GM12872 (cell line): ENCODE results near the gene ARHGEF38.

Experiments
- TF ChIP-seq, protein P1 (sequence below): IDR thresholded peaks from 3 replicates; pipeline ENCODE4 v1.5.1; 2011; ENCODE audit warnings: low read depth, mild to moderate bottlenecking, low read length, moderate library complexity; ENCODE audit not compliant: insufficient read depth

Gene ARHGEF38

DNA sequence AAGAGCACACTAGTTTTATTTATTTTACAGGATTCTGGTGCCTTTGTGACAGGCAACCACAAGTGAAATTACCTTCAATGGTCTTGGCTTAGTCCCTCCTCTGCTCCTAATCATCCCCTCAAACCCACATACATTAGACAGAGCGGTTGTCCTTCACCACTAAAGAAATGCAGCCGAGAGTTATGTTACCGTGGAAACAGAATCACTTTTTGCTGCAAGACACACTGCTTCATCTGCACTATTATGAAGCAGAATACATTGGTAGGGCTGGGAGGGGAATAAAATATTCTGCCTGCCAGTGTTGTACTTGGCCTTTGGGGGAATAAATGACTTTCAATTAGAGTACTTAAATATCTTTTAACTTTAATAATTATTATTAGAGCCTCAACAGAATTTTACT, 75.2 kb downstream of the ARHGEF38 start:
- TF ChIP-seq, protein P1, sequence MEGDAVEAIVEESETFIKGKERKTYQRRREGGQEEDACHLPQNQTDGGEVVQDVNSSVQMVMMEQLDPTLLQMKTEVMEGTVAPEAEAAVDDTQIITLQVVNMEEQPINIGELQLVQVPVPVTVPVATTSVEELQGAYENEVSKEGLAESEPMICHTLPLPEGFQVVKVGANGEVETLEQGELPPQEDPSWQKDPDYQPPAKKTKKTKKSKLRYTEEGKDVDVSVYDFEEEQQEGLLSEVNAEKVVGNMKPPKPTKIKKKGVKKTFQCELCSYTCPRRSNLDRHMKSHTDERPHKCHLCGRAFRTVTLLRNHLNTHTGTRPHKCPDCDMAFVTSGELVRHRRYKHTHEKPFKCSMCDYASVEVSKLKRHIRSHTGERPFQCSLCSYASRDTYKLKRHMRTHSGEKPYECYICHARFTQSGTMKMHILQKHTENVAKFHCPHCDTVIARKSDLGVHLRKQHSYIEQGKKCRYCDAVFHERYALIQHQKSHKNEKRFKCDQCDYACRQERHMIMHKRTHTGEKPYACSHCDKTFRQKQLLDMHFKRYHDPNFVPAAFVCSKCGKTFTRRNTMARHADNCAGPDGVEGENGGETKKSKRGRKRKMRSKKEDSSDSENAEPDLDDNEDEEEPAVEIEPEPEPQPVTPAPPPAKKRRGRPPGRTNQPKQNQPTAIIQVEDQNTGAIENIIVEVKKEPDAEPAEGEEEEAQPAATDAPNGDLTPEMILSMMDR: no peak

DNA sequence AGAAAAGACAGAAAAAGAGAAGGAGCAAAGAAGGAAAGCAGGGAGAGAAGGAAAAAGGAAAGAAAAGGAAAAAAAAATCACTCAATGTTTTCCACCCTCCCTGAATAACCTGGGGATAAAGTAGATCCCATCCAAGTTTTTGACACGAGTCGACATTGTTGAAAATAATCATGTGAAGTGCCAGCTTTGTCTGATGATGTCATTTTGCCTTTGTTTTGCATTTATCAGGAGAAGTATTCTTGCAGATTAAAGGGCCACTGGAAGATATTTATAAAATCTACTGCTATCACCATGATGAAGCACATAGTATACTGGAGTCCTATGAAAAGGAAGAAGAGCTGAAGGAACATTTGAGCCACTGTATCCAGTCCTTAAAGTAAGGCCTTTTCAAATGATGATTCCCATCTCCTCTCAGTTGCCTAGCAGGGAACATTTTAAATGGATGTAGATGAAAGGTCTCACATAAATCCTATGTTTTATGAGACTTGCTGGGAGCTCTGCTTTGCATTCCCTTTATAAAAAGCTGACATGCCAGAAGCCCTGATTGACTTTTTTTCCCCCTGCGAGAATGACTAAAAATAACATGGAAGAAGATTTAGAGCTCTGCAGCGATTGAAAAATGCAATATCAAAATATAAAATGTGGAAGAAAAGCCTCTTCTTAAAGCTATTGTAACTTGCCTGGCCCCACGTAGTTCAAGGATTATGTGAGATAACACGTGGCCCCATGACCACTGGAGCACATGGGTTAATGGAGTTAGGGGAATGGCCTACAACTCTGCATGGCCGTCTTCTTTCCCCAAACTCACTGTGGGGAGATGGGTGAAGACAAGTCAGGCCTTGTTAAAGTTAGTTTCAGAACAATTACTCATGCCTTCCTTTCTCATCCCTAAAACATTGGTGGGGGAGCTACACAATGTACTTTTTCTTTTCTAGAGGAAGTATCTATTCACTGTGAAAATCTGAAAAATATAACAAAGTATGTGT, 78.5 kb downstream of the ARHGEF38 start:
- TF ChIP-seq, protein P1: no peak

DNA sequence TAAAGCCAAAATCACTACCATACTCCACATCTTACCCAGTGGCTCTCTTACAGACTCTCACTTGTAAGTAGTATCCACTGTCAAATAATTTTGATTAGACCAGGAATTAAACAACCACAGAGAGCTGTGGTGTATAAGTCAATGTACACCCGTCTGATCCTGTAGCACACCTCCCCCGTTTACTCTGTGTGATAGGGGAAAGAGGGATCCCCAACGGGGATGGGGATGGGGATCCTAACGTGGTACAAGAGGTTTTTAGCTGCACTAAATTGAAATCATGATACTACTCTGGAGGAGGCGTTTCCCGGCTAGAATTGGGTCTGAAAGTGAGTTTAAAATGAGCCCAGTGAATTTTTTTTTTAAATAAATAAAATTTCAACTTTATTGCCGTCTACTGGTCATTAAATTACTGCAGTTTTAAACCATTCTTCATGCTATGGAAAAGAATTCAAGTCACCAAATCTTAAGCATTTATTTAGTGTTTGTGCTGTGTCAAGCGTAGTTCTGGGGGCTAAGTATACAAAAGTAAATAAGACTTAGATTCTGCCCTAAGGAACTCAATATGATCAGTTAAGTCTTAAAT, 79.5 kb downstream of the ARHGEF38 start:
- TF ChIP-seq, protein P1: no peak

DNA sequence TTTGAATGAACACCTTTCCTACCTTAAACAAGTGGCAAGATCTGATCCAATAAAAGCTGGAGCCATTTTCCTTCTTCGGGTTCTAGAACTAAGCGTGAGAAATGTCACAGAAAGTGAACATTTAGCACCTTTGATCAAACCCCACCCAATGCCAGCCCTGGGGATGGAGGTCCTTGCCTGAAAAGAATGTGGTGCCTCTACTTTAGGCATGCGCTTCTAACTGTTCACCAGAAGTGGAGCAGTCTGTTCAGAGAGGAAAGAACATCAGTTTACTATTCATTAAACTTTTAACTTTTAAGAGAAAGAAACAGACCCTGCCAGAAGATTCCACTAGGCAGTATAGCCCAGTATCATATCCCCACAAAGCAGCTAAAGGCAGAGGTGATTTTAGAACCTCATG, 80.2 kb downstream of the ARHGEF38 start:
- TF ChIP-seq, protein P1: no peak

DNA sequence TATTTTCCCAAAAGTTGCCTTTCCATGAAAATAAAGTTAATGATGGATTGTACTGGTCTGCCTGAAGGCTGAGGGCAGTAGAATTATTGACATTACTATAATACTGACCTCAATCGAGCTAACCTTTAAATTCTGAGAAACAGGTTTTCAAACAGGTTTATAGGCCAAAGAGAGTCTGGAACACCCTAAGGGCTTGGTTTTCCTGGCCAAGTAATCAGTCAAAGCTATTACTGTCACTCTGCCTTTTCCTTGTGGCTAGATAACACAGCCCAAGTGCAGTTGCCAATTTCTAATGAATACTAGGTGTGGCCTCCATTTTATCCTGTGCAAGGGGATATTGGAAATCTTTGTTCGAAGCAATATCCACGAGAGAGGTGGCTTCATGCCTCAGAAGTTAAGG, 80.8 kb downstream of the ARHGEF38 start:
- TF ChIP-seq, protein P1: no peak

DNA sequence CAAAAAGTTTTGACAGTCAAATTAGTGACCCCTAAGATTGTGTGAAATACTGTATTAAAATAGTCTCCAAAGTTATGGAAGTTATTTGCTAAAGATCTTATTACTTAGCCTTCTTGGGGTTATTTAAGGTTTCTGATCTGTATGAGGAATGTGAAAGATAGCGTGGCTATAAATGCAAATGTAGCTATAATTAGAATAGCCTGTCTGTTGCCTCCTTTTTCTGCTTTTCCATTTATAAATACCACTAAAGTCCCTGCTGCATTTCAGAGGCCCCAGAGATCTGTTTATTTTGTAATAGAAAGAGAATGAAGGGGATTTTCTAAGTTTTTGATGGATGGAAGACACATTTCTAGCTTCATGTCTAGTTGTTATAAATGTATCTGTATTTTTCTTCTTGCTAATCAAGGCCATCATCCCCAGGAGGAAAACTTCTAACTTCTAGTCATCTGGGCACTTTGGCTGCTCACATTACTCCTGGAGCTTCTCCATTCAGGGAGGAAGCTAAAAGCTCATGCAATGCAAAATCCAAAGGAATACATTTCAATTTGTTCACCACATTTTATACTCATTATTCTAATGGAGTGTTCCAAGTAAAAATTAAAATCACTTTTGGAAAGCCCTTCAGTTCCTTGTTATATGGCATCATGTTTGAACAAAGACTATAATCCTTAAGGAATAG, 82.1 kb downstream of the ARHGEF38 start:
- TF ChIP-seq, protein P1: no peak
